Astrocyte (in vitro differentiated cells and primary cell): ENCODE results near the gene FES. TPM values are rescaled to one million over a fixed set of nuclear protein-coding genes. Genes with fewer than 3 reads are reported as not detected.

Experiments used
- DNase-seq: peaks from one replicate; pipeline ENCODE4 v3.0.0-alpha.2; 2010; ENCODE audit warnings: low read depth
- FAIRE-seq: peaks from 2 replicates; lab custom pipeline; 2011; peaks lifted over from hg19 to GRCh38; lab: Jason Lieb, UNC
- H2AFZ ChIP-seq: 2 replicates; pipeline ENCODE4 v1.6.0; 2012; ENCODE audit warnings: low read depth, low read length, inconsistent platforms
- H3K27ac ChIP-seq: 2 replicates; pipeline ENCODE4 v1.5.1; 2011; ENCODE audit warnings: low read depth, low read length, inconsistent platforms
- H3K27me3 ChIP-seq: 2 replicates; pipeline ENCODE4 v1.6.0; 2011; ENCODE audit warnings: low read length, inconsistent platforms; ENCODE audit not compliant: insufficient read depth
- H3K36me3 ChIP-seq: 2 replicates; pipeline ENCODE4 v1.5.1; 2011; ENCODE audit warnings: low read length, inconsistent platforms; ENCODE audit not compliant: insufficient read depth
- H3K4me1 ChIP-seq: 2 replicates; pipeline ENCODE4 v1.5.1; 2011; ENCODE audit warnings: low read length, inconsistent platforms; ENCODE audit not compliant: insufficient read depth
- H3K4me2 ChIP-seq: 2 replicates; pipeline ENCODE4 v1.6.0; 2012; ENCODE audit warnings: low read length, inconsistent platforms
- H3K4me3 ChIP-seq: 2 replicates; pipeline ENCODE4 v1.5.1; 2011; ENCODE audit warnings: low read depth, mild to moderate bottlenecking, low read length, inconsistent platforms; ENCODE audit not compliant: insufficient read depth
- H3K79me2 ChIP-seq: 2 replicates; pipeline ENCODE4 v1.6.0; 2012; ENCODE audit warnings: mild to moderate bottlenecking, low read length, inconsistent platforms; ENCODE audit not compliant: insufficient read depth
- H3K9ac ChIP-seq: 2 replicates; pipeline ENCODE4 v1.6.0; 2012; ENCODE audit warnings: mild to moderate bottlenecking, low read length, inconsistent platforms
- H3K9me3 ChIP-seq: 2 replicates; pipeline ENCODE4 v1.5.1; 2012; ENCODE audit warnings: low read depth, mild to moderate bottlenecking, low read length, inconsistent platforms; ENCODE audit not compliant: insufficient read depth
- H4K20me1 ChIP-seq: 2 replicates; pipeline ENCODE4 v1.6.0; 2012; ENCODE audit warnings: low read length, inconsistent platforms; ENCODE audit not compliant: insufficient read depth
- H3K27ac Mint-ChIP-seq: one replicate; pipeline ENCODE4 v1.8.0; 2021; ENCODE audit warnings: mild to moderate bottlenecking, mixed read lengths; ENCODE audit not compliant: unreplicated experiment
- H3K27me3 Mint-ChIP-seq: one replicate; pipeline ENCODE4 v1.8.0; 2021; ENCODE audit warnings: low read depth, mixed read lengths; ENCODE audit not compliant: unreplicated experiment
- H3K36me3 Mint-ChIP-seq: one replicate; pipeline ENCODE4 v1.8.0; 2021; ENCODE audit warnings: low read depth, mixed read lengths; ENCODE audit not compliant: unreplicated experiment
- H3K4me1 Mint-ChIP-seq: one replicate; pipeline ENCODE4 v1.8.0; 2021; ENCODE audit warnings: low read depth, mixed read lengths; ENCODE audit not compliant: unreplicated experiment
- H3K4me3 Mint-ChIP-seq: one replicate; pipeline ENCODE4 v1.8.0; 2021; ENCODE audit warnings: mild to moderate bottlenecking, moderate library complexity, mixed read lengths; ENCODE audit not compliant: unreplicated experiment
- H3K9me3 Mint-ChIP-seq: one replicate; pipeline ENCODE4 v1.8.0; 2021; ENCODE audit warnings: mild to moderate bottlenecking, mixed read lengths; ENCODE audit not compliant: unreplicated experiment
- CTCF ChIP-seq: IDR thresholded peaks from 2 replicates; pipeline ENCODE4 v1.5.1; 2011; ENCODE audit warnings: low read depth, mild to moderate bottlenecking, inconsistent platforms, low read length, moderate library complexity; ENCODE audit not compliant: insufficient read depth
- EZH2 ChIP-seq: IDR thresholded peaks from 2 replicates; pipeline ENCODE4 v1.6.1; 2012; ENCODE audit warnings: mild to moderate bottlenecking, low read length, inconsistent platforms; ENCODE audit not compliant: insufficient read depth
- total RNA-seq: library from RNA; stranded (reverse); gene quantifications from 2 replicates; pipeline ENCODE4 v1.2.1, GENCODE V29; 2021

FES gene
- total RNA-seq, 1 donor from 2014 or later = 7.2 TPM

- TF ChIP-seq CTCF = no peak
- TF ChIP-seq EZH2 = no peak
- Mint-ChIP-seq H3K36me3 (peaks cover 3% of the 10 kb centered on the region), H3K27ac (no peak overlapping the region), H3K4me3 (no peak overlapping the region), H3K4me1 (peaks cover 25% of the 10 kb centered on the region), H3K9me3 (no peaks in the 10 kb centered on the region), H3K27me3 (peaks cover 5% of the 10 kb centered on the region)
- FAIRE-seq = no peak
- Histone ChIP-seq H3K27me3 (no peaks in the 10 kb centered on the region), H3K27ac (no peak overlapping the region), H3K36me3 (no peaks in the 10 kb centered on the region), H2AFZ (no peak overlapping the region), H4K20me1 (no peaks in the 10 kb centered on the region), H3K4me3 (no peak overlapping the region), H3K9ac (no peak overlapping the region), H3K4me2 (no peak overlapping the region), H3K4me1 (peaks cover 21% of the 10 kb centered on the region), H3K79me2 (peaks cover 9% of the 10 kb centered on the region), H3K9me3 (no peaks in the 10 kb centered on the region)
- no peak for DNase-seq
Measured at GRCh38 chr15:90865702-90866101, 18.6 kb upstream of the FES start.

DNA sequence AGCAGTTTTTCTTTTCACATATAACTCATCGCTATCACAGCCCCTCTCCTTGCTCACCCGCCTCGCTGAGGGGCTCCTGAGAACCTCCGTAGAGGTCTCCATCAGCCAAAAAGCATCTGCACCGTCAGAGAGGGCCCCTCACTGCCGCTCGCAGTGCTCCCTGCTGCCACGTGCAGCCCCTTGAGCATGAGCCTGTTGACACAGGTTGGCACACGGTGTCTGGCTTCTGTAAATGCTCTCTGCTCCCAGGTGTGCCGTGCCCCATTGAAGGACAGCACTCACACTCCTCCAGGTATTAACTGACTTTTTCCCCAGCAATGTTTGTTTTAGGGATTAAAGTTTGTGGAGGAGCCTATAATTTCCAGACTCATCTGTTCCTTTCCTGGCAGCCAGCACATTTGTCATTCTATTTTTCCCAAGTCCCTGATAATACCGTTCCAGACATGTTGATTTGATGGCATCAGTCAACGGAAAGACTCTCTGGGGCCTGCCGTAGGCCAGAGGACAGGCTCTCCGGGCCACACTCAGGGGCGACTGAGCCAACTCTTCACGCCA lies 18.1 kb upstream of the FES start:
- Mint-ChIP-seq H3K4me3 (no peak overlapping the region), H3K27ac (no peak overlapping the region)
- no peak for TF ChIP-seq EZH2
- TF ChIP-seq CTCF = no peak

GRCh38 chr15:90866800-90867199 lies 17.5 kb upstream of the FES start:
- FAIRE-seq = no peak
- Histone ChIP-seq H3K36me3 (no peaks in the 10 kb centered on the region), H4K20me1 (no peaks in the 10 kb centered on the region), H3K4me2 (no peak overlapping the region), H3K9me3 (no peaks in the 10 kb centered on the region), H2AFZ (no peak overlapping the region), H3K4me3 (no peak overlapping the region), H3K4me1 (peaks cover 24% of the 10 kb centered on the region), H3K9ac (no peak overlapping the region), H3K79me2 (peaks cover 17% of the 10 kb centered on the region), H3K27me3 (no peaks in the 10 kb centered on the region), H3K27ac (no peak overlapping the region)
- peaks cover 5% of the 10 kb centered on the region for H3K27me3 Mint-ChIP-seq
- peaks cover 5% of the 10 kb centered on the region for H3K36me3 Mint-ChIP-seq
- TF ChIP-seq EZH2 = no peak
- TF ChIP-seq CTCF = no peak
- H3K4me3 Mint-ChIP-seq = no peak overlapping the region
- DNase-seq = no peak
- peaks cover 26% of the 10 kb centered on the region for H3K4me1 Mint-ChIP-seq
- no peaks in the 10 kb centered on the region for H3K9me3 Mint-ChIP-seq
- H3K27ac Mint-ChIP-seq = no peak overlapping the region

More for the DNA sequence above, 18.1 kb upstream of the FES start:
- Histone ChIP-seq H2AFZ (no peak overlapping the region), H3K4me1 (peaks cover 24% of the 10 kb centered on the region), H4K20me1 (no peaks in the 10 kb centered on the region), H3K36me3 (no peaks in the 10 kb centered on the region), H3K79me2 (peaks cover 14% of the 10 kb centered on the region), H3K27me3 (no peaks in the 10 kb centered on the region), H3K9me3 (no peaks in the 10 kb centered on the region), H3K4me3 (no peak overlapping the region), H3K9ac (no peak overlapping the region), H3K4me2 (no peak overlapping the region), H3K27ac (no peak overlapping the region)
- Mint-ChIP-seq H3K9me3 (no peaks in the 10 kb centered on the region), H3K27me3 (peaks cover 5% of the 10 kb centered on the region), H3K4me1 (peaks cover 26% of the 10 kb centered on the region), H3K36me3 (peaks cover 5% of the 10 kb centered on the region)
- no peak for FAIRE-seq
- DNase-seq = no peak
